Sigmoid colon (tissue), 4 donors: ENCODE measurements around the gene HDAC2.

Experiments
- POLR2A ChIP-seq, 2 donors: fragments of 450-650 bp; IDR thresholded peaks; one replicate each; pipeline ENCODE4 v1.6.1; 2016; ENCODE audit warnings: antibody characterized with exemption in 2 of 2, mild to moderate bottlenecking in 2 of 2, moderate library complexity in 2 of 2
- POLR2AphosphoS5 ChIP-seq, 4 donors: sonication (generic); formaldehyde crosslinking; IDR thresholded peaks; one replicate each; pipeline ENCODE4 v1.6.1; 2017; ENCODE audit warnings: antibody characterized with exemption in 4 of 4
- TF ChIP-seq, protein P1 (sequence below), 4 experiments: fragments of 450-650 bp in 3 of 4; fragments of 200-600 bp in 1 of 4; IDR thresholded peaks; one replicate each; pipeline ENCODE4 v1.5.1; 2016 to 2019; ENCODE audit warnings: antibody characterized with exemption in 4 of 4, mild to moderate bottlenecking in 3 of 4, moderate library complexity in 2 of 4

DNA sequence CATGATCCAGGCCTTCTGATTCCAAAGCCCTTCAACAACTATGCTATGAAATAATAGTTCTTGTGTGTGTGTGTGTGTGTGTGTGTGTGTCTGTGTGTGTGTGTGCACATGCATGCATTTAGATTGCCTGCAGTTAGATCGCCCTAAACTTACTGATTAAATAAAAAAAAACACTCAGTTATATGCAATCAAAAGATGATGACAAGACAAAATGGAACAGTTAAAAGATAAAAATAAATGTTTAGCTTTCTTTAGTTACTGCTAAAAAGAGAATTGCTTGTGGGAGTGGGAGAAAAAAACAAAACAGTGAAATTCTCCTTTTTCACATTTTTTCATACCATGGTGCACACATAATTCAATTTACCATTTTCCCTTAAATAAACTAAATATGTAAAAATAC is 84.4 kb downstream of the HDAC2 start:
- TF ChIP-seq, protein P1, sequence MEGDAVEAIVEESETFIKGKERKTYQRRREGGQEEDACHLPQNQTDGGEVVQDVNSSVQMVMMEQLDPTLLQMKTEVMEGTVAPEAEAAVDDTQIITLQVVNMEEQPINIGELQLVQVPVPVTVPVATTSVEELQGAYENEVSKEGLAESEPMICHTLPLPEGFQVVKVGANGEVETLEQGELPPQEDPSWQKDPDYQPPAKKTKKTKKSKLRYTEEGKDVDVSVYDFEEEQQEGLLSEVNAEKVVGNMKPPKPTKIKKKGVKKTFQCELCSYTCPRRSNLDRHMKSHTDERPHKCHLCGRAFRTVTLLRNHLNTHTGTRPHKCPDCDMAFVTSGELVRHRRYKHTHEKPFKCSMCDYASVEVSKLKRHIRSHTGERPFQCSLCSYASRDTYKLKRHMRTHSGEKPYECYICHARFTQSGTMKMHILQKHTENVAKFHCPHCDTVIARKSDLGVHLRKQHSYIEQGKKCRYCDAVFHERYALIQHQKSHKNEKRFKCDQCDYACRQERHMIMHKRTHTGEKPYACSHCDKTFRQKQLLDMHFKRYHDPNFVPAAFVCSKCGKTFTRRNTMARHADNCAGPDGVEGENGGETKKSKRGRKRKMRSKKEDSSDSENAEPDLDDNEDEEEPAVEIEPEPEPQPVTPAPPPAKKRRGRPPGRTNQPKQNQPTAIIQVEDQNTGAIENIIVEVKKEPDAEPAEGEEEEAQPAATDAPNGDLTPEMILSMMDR (IDR thresholded peaks at IDR 0.05): no peak
- no peak for TF ChIP-seq POLR2A (IDR thresholded peaks at IDR 0.05)
- TF ChIP-seq POLR2AphosphoS5 (IDR thresholded peaks at IDR 0.05): no peak
